ENCODE data around the gene FMNL1.

FMNL1 gene

GRCh38 chr17:45276031-45276430 lies 54.3 kb downstream of the FMNL1 start:
- DNase-seq (ENCODE audit: low spot score): no peak
- no peaks in the 10 kb centered on the region for H3K4me1 ChIP-seq (ENCODE audit: insufficient read depth, poor library complexity, severe bottlenecking)
- H3K36me3 ChIP-seq (ENCODE audit: low read depth): peaks cover 65% of the 10 kb centered on the region
- H3K4me3 ChIP-seq (ENCODE audit: severe bottlenecking): no peak overlapping the region
- H3K9me3 ChIP-seq (ENCODE audit: severe bottlenecking): no peaks in the 10 kb centered on the region
- no peak overlapping the region for H3K27ac ChIP-seq (ENCODE audit: poor library complexity, severe bottlenecking)
- ATAC-seq (ENCODE audit: low read depth): no peak
- no peaks in the 10 kb centered on the region for H3K27me3 ChIP-seq (ENCODE audit: insufficient read depth, poor library complexity, severe bottlenecking)
- TF ChIP-seq CTCF (IDR thresholded peaks at IDR 0.05; ENCODE audit: poor library complexity, severe bottlenecking): no peak

GRCh38 chr17:45277216-45277849 lies 55.6 kb downstream of the FMNL1 start:
- H3K4me3 ChIP-seq (ENCODE audit: severe bottlenecking): no peak overlapping the region
- ATAC-seq (ENCODE audit: low read depth): peak; percentile 89
- no peaks in the 10 kb centered on the region for H3K9me3 ChIP-seq (ENCODE audit: severe bottlenecking)
- H3K4me1 ChIP-seq (ENCODE audit: insufficient read depth, poor library complexity, severe bottlenecking): no peaks in the 10 kb centered on the region
- no peaks in the 10 kb centered on the region for H3K27me3 ChIP-seq (ENCODE audit: insufficient read depth, poor library complexity, severe bottlenecking)
- DNase-seq (ENCODE audit: low spot score): peak; percentile 86
- H3K27ac ChIP-seq (ENCODE audit: poor library complexity, severe bottlenecking): peak overlapping the region; percentile 18
- TF ChIP-seq CTCF (IDR thresholded peaks at IDR 0.05; ENCODE audit: poor library complexity, severe bottlenecking): peak; percentile 93
- peaks cover 60% of the 10 kb centered on the region for H3K36me3 ChIP-seq (ENCODE audit: low read depth)

GRCh38 chr17:45277992-45278391 lies 56.3 kb downstream of the FMNL1 start:
- peaks cover 59% of the 10 kb centered on the region for H3K36me3 ChIP-seq (ENCODE audit: low read depth)
- no peaks in the 10 kb centered on the region for H3K4me1 ChIP-seq (ENCODE audit: insufficient read depth, poor library complexity, severe bottlenecking)
- DNase-seq (ENCODE audit: low spot score) (no peak), ATAC-seq (ENCODE audit: low read depth) (no peak)
- H3K9me3 ChIP-seq (ENCODE audit: severe bottlenecking): no peaks in the 10 kb centered on the region
- no peak overlapping the region for H3K4me3 ChIP-seq (ENCODE audit: severe bottlenecking)
- TF ChIP-seq CTCF (IDR thresholded peaks at IDR 0.05; ENCODE audit: poor library complexity, severe bottlenecking): no peak
- peak overlapping the region; percentile 18 for H3K27ac ChIP-seq (ENCODE audit: poor library complexity, severe bottlenecking)
- no peaks in the 10 kb centered on the region for H3K27me3 ChIP-seq (ENCODE audit: insufficient read depth, poor library complexity, severe bottlenecking)

- peaks cover 9% of the 10 kb centered on the region for H3K4me1 ChIP-seq (ENCODE audit: insufficient read depth, poor library complexity, severe bottlenecking)
- ATAC-seq (ENCODE audit: low read depth) (no peak), DNase-seq (ENCODE audit: low spot score) (no peak)
- H3K27ac ChIP-seq (ENCODE audit: poor library complexity, severe bottlenecking): no peak overlapping the region
- H3K36me3 ChIP-seq (ENCODE audit: low read depth): peaks cover 59% of the 10 kb centered on the region
- no peak overlapping the region for H3K4me3 ChIP-seq (ENCODE audit: severe bottlenecking)
- H3K27me3 ChIP-seq (ENCODE audit: insufficient read depth, poor library complexity, severe bottlenecking): no peaks in the 10 kb centered on the region
- TF ChIP-seq CTCF (IDR thresholded peaks at IDR 0.05; ENCODE audit: poor library complexity, severe bottlenecking): no peak
- no peaks in the 10 kb centered on the region for H3K9me3 ChIP-seq (ENCODE audit: severe bottlenecking)
Observed at GRCh38 chr17:45279898-45280297, 58.2 kb downstream of the FMNL1 start.

All from RWPE2 (cell line).